Stimulated activated CD4-positive, alpha-beta T cell treated with anti-CD3 and anti-CD28 coated beads, Interleukin-1b, Interleukin-23, amount 100 ng/mL, for 48 hours (primary cell): ENCODE results near the gene ZFHX3.

Source experiments
- DNase-seq: peaks from one replicate; pipeline ENCODE4 v3.0.0-alpha.2; 2020

The ZFHX3 gene

GRCh38 chr16:72946063-72946462 is 101.9 kb downstream of the ZFHX3 start:
- no peak for DNase-seq

DNA sequence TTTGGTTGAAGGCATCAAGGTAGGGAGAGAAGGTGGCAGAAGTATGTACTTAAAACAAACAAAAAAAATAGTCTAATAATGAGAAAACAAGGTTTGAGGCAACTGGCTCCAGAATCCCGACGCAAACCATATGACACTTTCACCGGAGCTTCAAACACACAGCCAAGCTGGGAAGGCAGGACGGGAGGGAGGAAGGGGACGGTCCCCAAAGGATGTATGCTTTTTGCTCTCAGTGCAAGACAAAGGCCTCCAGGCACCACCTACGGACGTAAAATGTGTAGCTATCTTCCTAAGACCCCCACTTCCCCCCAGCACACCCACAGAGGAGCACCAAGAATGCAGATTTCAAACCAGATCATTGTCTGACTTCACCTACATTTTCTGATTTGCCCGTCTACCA is 102.3 kb downstream of the ZFHX3 start:
- no peak for DNase-seq

GRCh38 chr16:72944757-72945485 is 103.0 kb downstream of the ZFHX3 start:
- no peak for DNase-seq

DNA sequence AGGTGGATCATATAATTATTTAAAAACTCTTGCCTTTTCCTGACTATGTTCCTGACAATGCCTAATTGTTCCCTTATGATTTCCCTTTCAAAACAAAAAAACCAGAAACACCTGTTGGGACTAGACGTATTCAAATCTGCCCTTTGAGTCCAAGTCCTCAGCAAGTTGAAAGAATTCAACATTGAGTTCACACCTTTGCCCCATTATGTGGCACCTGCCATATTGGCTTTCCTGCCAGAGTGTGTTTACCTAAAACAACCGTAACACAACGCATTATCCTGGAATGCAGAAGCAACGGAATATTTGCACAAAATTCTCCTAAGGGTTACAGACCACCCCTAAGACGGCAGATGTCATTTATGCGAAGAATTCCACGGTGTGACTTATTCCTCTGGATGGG is 105.9 kb downstream of the ZFHX3 start:
- no peak for DNase-seq

DNA sequence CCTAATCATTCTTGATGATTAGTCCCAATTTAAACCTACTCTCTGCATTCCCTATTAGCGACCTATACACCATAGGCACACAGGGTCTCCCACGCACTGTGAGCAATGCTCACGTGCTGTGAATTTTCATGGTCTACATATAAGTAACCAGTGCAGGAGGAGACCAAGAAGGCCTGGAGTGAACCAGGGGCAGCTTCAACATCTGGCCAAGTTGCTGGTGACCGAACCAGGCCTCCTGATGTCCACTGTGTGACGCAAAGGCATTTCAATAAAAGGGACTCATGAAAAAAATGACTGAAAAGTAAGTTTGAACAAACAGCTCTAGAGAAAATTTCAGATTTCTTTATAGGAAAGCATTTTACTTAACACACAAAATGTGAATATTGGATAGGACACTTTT is 107.0 kb downstream of the ZFHX3 start:
- DNase-seq, result no peak

- no peak for DNase-seq
These were observed 108.7 kb downstream of the ZFHX3 start for GRCh38 chr16:72939247-72939646.

DNA sequence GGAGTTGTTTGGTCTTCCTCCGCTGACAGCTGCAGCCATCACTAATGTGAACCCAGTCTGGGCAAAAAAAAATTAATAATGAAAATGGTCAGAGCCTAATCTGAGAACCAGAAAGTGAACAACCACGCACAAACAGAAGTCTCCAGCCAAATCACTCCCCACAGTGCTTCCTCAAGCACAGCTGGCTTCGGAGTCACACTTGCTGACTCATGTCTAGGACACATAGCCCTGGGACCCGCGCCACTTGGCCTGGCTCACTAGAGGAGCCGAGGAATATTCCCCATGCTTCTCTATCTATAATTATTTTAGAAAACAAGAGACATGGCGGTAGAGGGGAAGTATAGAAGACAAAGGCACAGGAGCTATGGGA is 109.1 kb downstream of the ZFHX3 start:
- no peak for DNase-seq

DNA sequence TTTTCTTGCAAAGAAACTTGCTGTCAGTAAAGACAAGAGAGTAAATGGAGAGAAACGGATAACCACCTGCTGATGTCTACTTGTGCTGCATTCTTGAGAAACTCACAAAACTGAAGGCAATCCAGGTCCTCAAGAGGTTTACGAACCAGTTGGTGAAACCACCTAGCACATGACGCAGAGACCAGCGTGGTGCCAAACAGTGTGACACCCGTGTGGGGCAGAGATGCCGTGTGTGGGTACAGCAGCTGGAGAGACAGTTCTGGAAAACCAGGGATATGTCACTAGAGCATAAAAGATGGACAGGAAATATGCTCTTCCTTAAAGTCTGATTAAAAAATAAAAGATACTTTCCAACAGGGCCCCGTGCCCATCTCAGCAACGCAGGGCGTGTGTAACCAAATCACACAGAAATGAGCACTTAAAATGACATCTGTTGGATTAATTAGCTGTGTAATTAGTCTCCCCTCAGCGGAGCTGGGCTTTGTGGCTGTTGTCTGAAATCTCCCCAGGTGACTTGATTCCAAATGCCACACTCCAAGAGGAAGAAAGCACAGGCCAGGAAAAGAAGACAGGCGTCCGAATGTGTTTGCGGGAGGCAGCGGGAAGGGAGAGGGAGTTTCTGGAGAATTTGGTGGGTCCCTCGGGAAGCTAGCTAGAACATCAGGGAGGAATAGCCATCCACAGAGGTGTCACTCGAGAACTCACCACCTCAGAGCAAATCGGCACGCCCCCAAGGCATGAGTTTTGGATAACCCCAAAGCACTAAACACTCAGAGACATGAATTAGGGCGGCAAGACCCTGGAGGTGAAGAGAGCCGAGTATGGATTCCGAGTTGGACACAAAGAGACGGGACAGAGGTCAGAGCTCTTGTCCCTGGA is 109.8 kb downstream of the ZFHX3 start:
- no peak for DNase-seq

DNA sequence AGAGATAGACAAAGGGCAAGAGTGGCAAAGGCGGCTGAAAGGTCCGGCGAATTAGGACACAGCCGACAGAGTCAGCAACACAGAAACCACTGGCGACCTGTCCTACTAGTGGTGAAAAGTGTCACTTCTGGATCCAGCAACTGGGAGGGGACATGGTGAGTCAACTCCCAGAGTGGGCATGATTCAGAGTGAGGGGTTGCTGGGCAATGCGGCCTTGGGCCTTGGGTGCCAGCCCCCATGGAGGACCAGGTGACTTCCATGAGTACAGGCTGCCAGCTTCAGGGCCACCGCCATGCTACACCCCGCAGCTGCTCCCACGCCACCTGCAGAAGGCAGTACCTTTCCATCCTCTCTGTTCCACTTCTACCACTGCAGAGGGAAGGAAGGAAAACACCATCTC is 110.6 kb downstream of the ZFHX3 start:
- DNase-seq, result no peak

DNA sequence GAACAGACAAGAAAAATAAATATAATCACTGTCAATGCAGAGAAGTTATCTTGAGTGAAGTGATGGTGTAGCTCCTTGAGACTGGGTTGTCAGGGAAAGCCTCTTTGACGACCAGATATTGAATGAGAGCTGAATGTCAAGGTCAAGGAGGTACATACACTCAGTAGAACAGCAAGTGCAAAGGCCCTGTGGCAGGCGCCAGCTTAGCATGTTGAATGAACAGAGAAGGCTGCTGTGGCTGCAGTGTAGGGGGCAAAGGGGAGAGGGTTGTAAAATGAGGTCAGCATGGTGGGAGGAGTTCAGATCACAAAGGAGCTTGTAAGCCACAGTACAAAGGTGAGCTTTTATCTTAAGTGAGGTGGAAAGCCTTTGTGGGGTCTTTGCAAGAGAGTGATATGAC is 111.5 kb downstream of the ZFHX3 start:
- DNase-seq, result no peak

DNA sequence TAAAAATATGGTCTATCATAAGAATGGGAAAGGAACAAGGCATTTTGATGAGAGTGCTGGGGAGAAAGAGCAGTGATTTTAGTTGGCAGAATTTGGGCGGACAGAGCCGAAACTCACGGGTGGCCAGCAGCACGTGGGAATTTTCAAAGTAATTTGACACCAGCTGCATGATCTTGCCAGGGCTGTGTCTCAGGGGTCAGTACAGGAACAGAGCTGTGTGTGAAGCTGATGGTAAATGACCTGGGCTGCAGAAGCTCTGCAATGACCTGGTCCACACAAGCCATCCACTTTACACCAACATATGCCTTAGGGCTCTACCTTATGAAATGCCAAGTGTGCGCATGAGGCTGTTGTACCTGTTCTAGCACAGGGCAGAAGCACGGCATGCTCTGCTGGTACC is 112.0 kb downstream of the ZFHX3 start:
- DNase-seq, result no peak

DNA sequence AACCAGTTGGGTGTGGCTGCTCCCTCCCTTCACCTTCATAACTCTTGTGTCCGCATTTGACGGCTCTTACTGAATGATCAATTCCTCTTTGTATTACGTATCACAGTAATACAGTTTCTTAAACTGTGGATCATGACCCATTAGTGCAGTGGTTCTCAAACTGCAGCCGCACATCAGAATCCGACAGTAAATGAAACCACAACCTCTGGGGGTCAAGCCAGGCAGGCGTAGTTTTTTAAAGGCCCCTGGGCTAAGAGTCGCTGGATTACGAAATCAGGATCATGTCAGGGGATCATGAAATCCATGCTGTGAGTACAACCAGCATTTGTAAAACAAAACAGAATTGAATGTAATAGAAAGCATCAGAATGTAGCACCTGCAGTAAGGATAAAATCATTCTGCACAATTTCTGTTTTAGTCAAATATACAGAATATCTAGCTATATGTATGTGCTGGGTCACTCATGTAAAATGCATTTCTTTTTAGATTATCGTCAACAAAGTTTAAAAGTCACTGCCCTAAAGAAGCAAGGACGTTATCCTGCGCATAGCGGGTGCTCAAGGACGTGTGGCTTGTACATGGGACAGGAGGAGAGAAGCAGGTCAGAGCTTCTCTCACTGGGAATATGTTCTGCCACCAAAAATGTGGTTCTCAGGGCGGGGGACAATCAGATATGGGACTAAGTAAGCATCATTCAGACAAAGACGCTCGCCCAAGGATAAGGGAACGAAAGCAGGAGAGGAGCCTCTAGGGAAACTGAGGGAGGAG is 113.1 kb downstream of the ZFHX3 start:
- DNase-seq, result no peak

DNA sequence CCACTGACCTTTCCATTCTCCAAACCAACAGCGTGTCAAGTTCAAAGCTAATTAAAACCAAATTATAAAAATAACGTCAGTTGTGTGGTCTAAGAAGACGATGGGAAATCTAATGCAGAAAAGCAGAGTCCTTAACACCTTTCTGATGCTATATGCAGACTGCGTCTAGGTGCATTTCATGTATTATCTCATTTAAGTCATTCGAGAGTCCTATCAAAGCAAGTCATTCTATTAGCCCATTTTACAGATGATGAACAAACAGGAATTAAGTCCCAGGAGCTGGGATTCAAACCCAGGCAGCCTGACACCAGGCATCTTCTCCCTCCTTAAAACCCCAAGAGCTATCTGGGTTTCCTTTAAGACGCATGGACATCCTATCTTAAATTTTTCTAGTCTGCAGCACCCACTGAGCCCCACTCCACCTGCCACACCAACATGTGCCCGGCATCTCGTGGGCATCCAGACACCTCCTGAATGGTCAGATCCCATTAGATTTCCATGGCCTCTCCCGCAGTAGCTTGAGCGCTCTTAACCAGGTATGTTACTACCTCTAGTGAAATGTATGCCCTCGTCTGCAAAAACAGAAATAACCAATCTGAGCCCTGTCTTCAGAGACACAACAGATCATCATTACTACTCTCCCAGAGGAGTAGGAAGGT is 115.1 kb downstream of the ZFHX3 start:
- DNase-seq, result no peak

DNA sequence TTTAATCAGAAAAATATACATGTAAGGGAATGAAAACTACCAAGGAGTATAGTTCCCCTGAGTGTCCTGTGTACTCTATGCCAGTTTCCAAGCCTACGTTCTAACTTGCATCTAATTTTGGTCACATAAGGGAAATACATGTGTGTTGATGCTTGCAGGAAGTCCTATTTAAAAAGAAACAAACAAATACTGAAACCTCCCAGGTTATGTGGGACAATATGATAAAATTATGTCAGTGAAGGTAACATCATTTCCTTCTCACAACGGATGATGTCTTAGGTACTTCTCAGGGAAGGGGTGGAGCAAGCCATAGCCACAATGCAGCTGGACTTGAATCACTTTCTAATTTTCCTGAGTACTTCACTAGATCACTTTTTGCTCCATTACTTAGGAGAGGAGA is 115.9 kb downstream of the ZFHX3 start:
- no peak for DNase-seq

DNA sequence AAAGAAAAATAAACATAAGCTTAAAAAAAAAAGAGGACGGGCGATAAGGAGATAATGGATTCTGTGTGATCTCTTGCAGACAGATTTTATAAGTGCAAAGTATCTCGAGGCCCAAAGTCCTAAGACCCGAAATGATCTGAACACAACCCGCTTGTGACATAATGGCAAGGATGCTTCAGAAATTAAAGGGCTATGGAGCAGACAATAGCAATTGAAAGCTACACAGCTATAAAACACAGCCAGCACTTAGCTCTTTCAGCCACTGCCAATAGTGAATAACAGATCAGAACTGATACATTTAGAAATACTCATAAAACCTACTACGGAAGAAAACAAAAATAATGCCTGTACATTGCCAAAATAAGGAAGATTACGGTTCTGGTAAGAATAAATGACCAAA is 117.5 kb downstream of the ZFHX3 start:
- DNase-seq, result no peak

DNA sequence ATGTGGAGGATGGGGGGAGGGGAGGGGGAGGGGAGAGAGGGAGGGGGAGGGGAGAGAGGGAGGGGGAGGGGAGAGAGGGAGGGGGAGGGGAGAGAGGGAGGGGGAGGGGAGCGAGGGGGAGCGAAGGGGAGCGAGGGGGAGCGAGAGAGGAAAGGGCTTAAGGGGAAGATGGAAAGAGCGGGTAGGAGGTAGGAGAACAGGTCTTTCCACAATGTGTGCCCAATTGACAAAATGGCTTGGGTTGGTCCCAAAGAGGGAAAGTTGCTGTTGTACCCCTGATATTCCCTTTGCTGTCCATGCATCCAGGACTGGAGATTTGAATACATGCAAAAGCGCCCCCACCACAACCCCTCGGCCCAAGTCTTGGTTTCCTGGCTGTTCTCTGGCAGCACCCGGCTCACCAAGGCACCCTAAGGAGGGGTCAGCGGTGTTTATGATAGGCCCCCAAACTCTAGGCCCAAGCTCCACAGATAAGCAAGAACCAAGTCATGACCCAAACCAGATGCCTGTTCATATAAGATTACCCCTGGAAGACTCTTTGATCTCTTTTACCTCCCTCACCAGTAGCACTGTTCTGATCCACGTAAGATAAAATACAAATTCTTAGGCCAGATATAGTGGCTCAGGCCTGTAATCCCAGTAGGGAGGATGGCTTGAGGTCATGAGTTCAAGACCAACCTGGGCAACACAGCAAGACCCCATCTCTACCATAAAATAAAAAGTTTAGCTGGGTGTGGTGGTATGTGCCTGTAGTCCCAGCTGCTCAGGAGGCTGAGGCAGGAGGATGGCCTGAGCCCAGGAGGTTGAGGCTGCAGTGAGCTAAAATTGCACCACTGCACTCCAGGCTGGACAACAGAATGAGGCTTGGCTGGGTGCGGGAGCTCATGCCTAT is 119.6 kb downstream of the ZFHX3 start:
- DNase-seq, result no peak

GRCh38 chr16:72927199-72928089 is 120.5 kb downstream of the ZFHX3 start:
- DNase-seq, result no peak

DNA sequence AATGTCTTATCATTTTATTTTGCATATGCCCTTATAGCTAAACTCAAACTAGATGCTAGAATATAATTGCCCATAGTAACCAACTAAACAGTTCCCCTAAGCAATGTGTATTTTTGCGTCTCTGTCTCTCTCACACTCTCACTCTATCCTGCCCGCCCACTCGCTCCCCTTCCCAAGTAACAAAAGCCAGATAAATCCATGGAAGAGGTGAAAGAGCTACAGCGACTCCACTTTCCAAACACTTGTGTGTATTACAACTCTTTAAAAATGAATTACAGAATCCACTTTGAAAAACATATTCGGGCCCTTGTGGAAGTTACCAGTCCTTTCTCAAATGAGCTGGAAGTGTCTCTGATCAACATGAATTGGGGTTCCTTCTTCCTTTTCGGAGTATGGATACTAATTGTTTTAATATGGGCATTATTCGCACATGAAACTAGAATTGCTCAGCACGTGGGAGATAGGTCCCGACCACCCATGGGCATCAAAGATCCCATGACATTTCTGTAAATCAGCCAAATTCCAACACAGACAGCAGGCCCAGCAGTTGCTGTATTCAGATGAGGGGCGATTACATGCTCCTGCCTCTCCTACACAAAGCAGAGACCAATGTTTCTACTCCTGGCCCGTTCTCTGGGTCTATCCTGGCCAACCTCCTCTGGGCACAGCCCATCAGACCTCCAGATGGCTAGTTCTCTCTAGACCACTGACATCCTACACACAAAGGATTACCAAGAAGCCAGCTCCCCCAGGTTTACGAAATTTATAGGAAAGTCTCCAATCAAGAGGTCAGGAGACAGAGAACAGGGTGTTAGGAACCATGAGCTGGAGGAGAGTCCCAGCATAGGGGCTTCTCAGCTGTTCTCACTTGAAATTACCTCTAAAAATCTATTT is 121.5 kb downstream of the ZFHX3 start:
- no peak for DNase-seq

GRCh38 chr16:72925631-72925979 is 122.3 kb downstream of the ZFHX3 start:
- DNase-seq, result no peak
